Tibial artery (tissue), 4 donors: ENCODE data around the gene MEI1.

Source experiments
- DNase-seq, 2 donors: peaks; one replicate each; pipeline ENCODE4 v3.0.0-alpha.2; 2019
- H3K27ac ChIP-seq, 2 donors: fragments of 200-600 bp; sonication (generic) in 1 of 2; 1 replicate in 1 of 2; 2 replicates in 1 of 2; pipeline ENCODE4 v1.5.1; 2018 to 2019; ENCODE audit warnings: mild to moderate bottlenecking in 1 of 2
- H3K27me3 ChIP-seq, 2 donors: fragments of 200-600 bp; sonication (generic) in 1 of 2; one replicate each; pipeline versions ENCODE4 v1.5.1 to v1.6.0; 2016 to 2019
- H3K36me3 ChIP-seq, 3 donors: fragments of 200-600 bp; sonication (generic) in 2 of 3; one replicate each; pipeline ENCODE4 v1.5.1; 2016 to 2019; ENCODE audit warnings: mild to moderate bottlenecking in 2 of 3
- H3K4me1 ChIP-seq, 4 donors: fragments of 200-600 bp; sonication (generic) in 2 of 4; 1 replicate in 3 of 4; 2 replicates in 1 of 4; pipeline ENCODE4 v1.5.1; 2016 to 2019
- H3K4me3 ChIP-seq, 2 donors: fragments of 200-600 bp; sonication (generic) in 1 of 2; 1 replicate in 1 of 2; 2 replicates in 1 of 2; pipeline ENCODE4 v1.5.1; 2018 to 2019; ENCODE audit warnings: mild to moderate bottlenecking in 2 of 2
- H3K9me3 ChIP-seq, 3 donors: fragments of 200-600 bp; sonication (generic) in 1 of 3; one replicate each; pipeline ENCODE4 v1.5.1; 2016 to 2019
- CTCF ChIP-seq, 2 experiments: fragments of 200-600 bp in 1 of 2; fragments of 450-650 bp in 1 of 2; IDR thresholded peaks; one replicate each; pipeline ENCODE4 v1.5.1; 2017 to 2019; ENCODE audit warnings: antibody characterized with exemption in 2 of 2, mild to moderate bottlenecking in 1 of 2, moderate library complexity in 1 of 2
- intact Hi-C: fragments of 100-400 bp; cut with DNase I; formaldehyde crosslinking; loops from one replicate; pipeline ENCODE4 v1.15.0; 2023; ENCODE audit warnings: low total_unique reads

MEI1 gene

DNA sequence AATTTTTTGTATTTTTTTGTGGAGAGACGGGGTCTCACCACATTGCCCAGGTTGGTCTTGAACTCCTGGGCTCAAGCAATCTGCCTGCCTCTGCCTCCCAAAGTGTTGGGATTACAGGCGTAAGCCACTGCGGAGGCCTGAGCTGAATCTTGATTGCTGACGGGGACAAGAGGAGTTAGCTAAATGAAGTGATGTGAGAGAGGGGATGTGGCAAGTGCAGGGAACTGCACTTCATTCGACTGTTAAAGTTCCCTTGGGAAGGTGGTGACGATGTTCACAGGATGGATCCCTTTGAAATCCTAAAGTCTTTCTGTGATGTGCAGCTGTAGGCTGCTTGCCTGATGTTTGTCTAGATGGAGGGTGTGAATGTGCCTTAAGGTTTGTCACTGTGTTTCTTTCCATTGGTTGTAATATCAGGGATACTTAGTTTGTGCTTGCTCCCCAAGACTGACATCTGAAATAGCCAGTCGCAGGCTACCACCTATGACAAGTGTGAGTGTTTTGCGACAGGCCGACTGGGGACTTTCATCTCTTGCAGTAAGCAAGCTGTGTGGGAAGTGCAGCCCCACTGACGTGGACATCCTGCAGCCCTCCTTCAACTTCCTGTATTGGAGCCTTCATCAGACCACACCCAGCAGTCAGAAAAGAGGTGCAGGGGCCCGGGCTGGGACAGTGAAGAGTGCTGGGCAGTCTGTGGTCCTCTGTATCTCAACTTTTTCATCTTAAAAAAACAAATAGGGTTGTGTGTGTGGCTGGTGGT lies 81.6 kb downstream of the MEI1 start:
- Histone ChIP-seq H3K27ac (no peak overlapping the region), H3K36me3 (no peaks in the 10 kb centered on the region), H3K4me3 (no peak overlapping the region), H3K9me3 (no peaks in the 10 kb centered on the region), H3K4me1 (no peaks in the 10 kb centered on the region), H3K27me3 (no peaks in the 10 kb centered on the region)
- no peak for TF ChIP-seq CTCF (IDR thresholded peaks at IDR 0.05)
- peak; percentile 65 to 69 for DNase-seq
- intact Hi-C loops, result no loop called here

- intact Hi-C loops, result no loop called here
- DNase-seq, result no peak
- Histone ChIP-seq H3K27ac (no peak overlapping the region), H3K9me3 (no peaks in the 10 kb centered on the region), H3K4me1 (no peaks in the 10 kb centered on the region), H3K36me3 (no peaks in the 10 kb centered on the region), H3K27me3 (no peaks in the 10 kb centered on the region), H3K4me3 (no peak overlapping the region)
- no peak for TF ChIP-seq CTCF (IDR thresholded peaks at IDR 0.05)
These were observed 82.2 kb downstream of the MEI1 start for GRCh38 chr22:41781507-41781906.

GRCh38 chr22:41782316-41782715 lies 83.0 kb downstream of the MEI1 start:
- H3K36me3 ChIP-seq, result no peaks in the 10 kb centered on the region
- no peak overlapping the region for H3K27ac ChIP-seq
- TF ChIP-seq CTCF (IDR thresholded peaks at IDR 0.05), result no peak
- no peaks in the 10 kb centered on the region for H3K27me3 ChIP-seq
- no peaks in the 10 kb centered on the region for H3K4me1 ChIP-seq
- DNase-seq, result no peak
- no peak overlapping the region for H3K4me3 ChIP-seq
- intact Hi-C loops, result no loop called here
- no peaks in the 10 kb centered on the region for H3K9me3 ChIP-seq

GRCh38 chr22:41782751-41783150 lies 83.4 kb downstream of the MEI1 start:
- Histone ChIP-seq H3K36me3 (no peaks in the 10 kb centered on the region), H3K4me1 (no peaks in the 10 kb centered on the region), H3K4me3 (no peak overlapping the region), H3K27ac (no peak overlapping the region), H3K9me3 (no peaks in the 10 kb centered on the region), H3K27me3 (no peaks in the 10 kb centered on the region)
- no peak for DNase-seq
- TF ChIP-seq CTCF (IDR thresholded peaks at IDR 0.05), result no peak
- intact Hi-C loops, result no loop called here

GRCh38 chr22:41787331-41787730 lies 88.0 kb downstream of the MEI1 start:
- peaks cover 0 to 3% of the 10 kb centered on the region in 2 donors for H3K27me3 ChIP-seq
- intact Hi-C loops, result no loop called here
- DNase-seq, result no peak
- no peak for TF ChIP-seq CTCF (IDR thresholded peaks at IDR 0.05)
- no peaks in the 10 kb centered on the region for H3K9me3 ChIP-seq
- H3K4me1 ChIP-seq, result no peaks in the 10 kb centered on the region
- H3K27ac ChIP-seq, result no peak overlapping the region
- no peaks in the 10 kb centered on the region for H3K36me3 ChIP-seq
- no peak overlapping the region for H3K4me3 ChIP-seq
